Hepatocyte (in vitro differentiated cells): ENCODE results near the gene FBXO10. TPM values are rescaled to one million over a fixed set of nuclear protein-coding genes. Genes with fewer than 3 reads are reported as not detected.

Experiments
- DNase-seq: peaks from one replicate; pipeline ENCODE4 v3.0.0-alpha.2; 2016; ENCODE audit warnings: low spot score
- H2AFZ ChIP-seq: fragments of 200-600 bp; sonication (generic); 2 replicates; pipeline ENCODE4 v1.6.0; 2016; ENCODE audit warnings: antibody characterized with exemption, mild to moderate bottlenecking
- H3K27ac ChIP-seq: fragments of 200-600 bp; sonication (generic); 2 replicates; pipeline ENCODE4 v1.5.1; 2016; ENCODE audit warnings: mild to moderate bottlenecking
- H3K27me3 ChIP-seq: fragments of 200-600 bp; sonication (generic); 2 replicates; pipeline ENCODE4 v1.6.1; 2016
- H3K36me3 ChIP-seq: fragments of 200-600 bp; sonication (generic); replicated peaks from 2 replicates; pipeline ENCODE4 v1.5.1; 2016; ENCODE audit warnings: low read depth; ENCODE audit not compliant: insufficient read depth
- H3K4me1 ChIP-seq: fragments of 200-600 bp; sonication (generic); 2 replicates; pipeline ENCODE4 v1.5.1; 2016; ENCODE audit warnings: mild to moderate bottlenecking, moderate library complexity; ENCODE audit not compliant: insufficient read depth
- H3K4me2 ChIP-seq: fragments of 200-600 bp; sonication (generic); 2 replicates; pipeline ENCODE4 v1.6.0; 2016
- H3K4me3 ChIP-seq: fragments of 200-600 bp; sonication (generic); 2 replicates; pipeline ENCODE4 v1.5.1; 2016; ENCODE audit warnings: mild to moderate bottlenecking
- H3K79me2 ChIP-seq: fragments of 200-600 bp; sonication (generic); 2 replicates; pipeline ENCODE4 v1.6.0; 2017; ENCODE audit warnings: mild to moderate bottlenecking
- H3K9me2 ChIP-seq: fragments of 200-600 bp; sonication (generic); replicated peaks from 2 replicates; pipeline ENCODE4 v1.6.0; 2017; ENCODE audit warnings: mild to moderate bottlenecking; ENCODE audit not compliant: insufficient read depth
- H3K9me3 ChIP-seq: fragments of 200-600 bp; sonication (generic); 2 replicates; pipeline ENCODE4 v1.5.1; 2016; ENCODE audit warnings: low read depth, mild to moderate bottlenecking
- H4K20me1 ChIP-seq: fragments of 200-600 bp; sonication (generic); 2 replicates; pipeline ENCODE4 v1.6.0; 2016; ENCODE audit warnings: mild to moderate bottlenecking; ENCODE audit not compliant: insufficient read depth, poor library complexity, severe bottlenecking
- EZH2 ChIP-seq: fragments of 200-600 bp; sonication (generic); IDR thresholded peaks from 2 replicates; pipeline ENCODE4 v1.6.1; 2016; ENCODE audit warnings: antibody characterized with exemption, mild to moderate bottlenecking, borderline replicate concordance
- EZH2phosphoT487 ChIP-seq: fragments of 200-600 bp; sonication (generic); IDR thresholded peaks from one replicate; pipeline ENCODE4 v1.6.1; 2018; ENCODE audit warnings: antibody characterized with exemption, mild to moderate bottlenecking, low read depth, moderate library complexity; ENCODE audit not compliant: unreplicated experiment, severe bottlenecking
- WGBS: methylation state at CpG from one replicate; pipeline ENCODE4 v1.1.6; 2016; ENCODE audit warnings: low lambda C conversion rate; ENCODE audit errors: missing lambda C conversion rate; 5-methylcytosine and 5-hydroxymethylcytosine counted together
- polyA plus RNA-seq: library from polyadenylated mRNA; unstranded; fragments of >200 nt; fragmentation: Nextera tagmentation; extraction: Ambion mirVana; gene quantifications from 2 replicates; pipeline ENCODE4 v1.2.1, GENCODE V29; 2016
- total RNA-seq: library from RNA; depleted of rRNA; stranded (reverse); fragments of >200 nt; gene quantifications from 2 replicates; pipeline ENCODE4 v1.2.3, GENCODE V29; 2014
- TF ChIP-seq, protein P1 (sequence below): fragments of 200-600 bp; sonication (generic); IDR thresholded peaks from 2 replicates; pipeline ENCODE4 v1.5.1; 2016; ENCODE audit warnings: antibody characterized with exemption, mild to moderate bottlenecking; ENCODE audit not compliant: poor library complexity

Gene FBXO10
- total and polyA plus RNA-seq, 2 experiments from 2014 or later, result 7.4 to 12.5 TPM

DNA sequence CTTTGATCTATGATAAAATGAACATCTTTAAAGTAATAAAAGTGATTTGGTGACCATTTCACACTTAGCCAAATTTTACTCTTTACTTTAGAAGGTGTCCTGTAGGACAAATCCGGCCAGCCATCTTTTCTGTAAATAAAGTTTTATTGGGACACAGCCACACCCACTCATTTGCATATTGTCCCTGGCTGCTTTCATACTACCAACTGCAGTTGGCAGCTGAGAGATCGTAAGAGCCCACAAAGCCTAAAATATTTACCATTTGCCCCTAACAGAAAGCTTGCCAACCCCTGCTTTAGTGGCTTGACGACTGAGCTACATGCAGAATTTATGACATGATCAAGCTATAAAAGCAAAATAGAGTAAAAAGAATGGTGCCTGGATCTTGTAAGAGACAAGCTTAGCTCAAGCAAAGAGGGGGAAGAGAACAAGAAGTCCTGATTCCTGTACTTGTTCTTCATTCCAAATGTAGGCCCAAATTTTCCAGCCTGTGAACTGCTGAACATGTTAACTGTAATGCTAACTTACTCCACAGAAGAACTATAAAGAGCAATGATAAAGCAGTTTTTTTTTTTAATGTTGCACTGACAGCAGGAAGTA is 7.4 kb upstream of the FBXO10 start:
- Histone ChIP-seq H3K4me2 (no peak overlapping the region), H3K4me3 (no peak overlapping the region), H3K36me3 (peaks cover 3% of the 10 kb centered on the region), H3K4me1 (no peaks in the 10 kb centered on the region), H3K9me2 (no peaks in the 10 kb centered on the region), H3K27ac (no peak overlapping the region), H3K9me3 (no peaks in the 10 kb centered on the region), H2AFZ (no peak overlapping the region), H4K20me1 (no peaks in the 10 kb centered on the region), H3K27me3 (no peaks in the 10 kb centered on the region), H3K79me2 (peaks cover 25% of the 10 kb centered on the region)
- WGBS, result 82% methylated on average over 3 of the region's 3 CpGs
- TF ChIP-seq EZH2, result no peak
- DNase-seq, result no peak

DNA sequence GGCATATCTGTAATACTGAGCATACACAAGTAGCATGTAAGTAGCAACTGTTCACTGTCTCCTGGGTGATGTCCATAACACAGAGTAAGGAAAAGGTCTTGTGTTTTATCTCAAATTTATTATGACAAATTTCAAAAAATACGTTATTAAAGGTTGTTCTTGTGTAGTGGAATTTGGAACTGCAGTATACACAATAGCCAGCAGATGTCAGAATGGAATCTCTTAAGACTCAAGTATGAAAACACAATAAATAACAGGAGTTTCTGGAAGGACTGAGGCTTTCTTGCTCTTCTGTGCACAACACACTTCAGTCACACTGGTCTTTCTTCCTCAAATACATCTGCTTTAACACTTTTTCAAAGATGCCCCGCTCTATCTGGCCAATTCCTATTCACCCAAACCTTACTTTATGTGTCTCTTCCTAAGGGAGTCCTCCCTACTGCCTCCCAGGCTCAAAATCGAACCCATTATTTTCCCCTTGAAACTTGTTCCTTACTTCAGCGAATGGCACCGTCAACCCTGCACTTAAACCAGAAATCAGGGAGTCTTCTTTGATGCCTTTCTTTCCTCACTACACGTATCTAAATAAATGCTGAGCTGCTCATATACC is 6.5 kb upstream of the FBXO10 start:
- no peaks in the 10 kb centered on the region for H3K9me3 ChIP-seq
- H3K9me2 ChIP-seq, result no peaks in the 10 kb centered on the region
- H3K4me1 ChIP-seq, result no peaks in the 10 kb centered on the region
- TF ChIP-seq, protein P1, sequence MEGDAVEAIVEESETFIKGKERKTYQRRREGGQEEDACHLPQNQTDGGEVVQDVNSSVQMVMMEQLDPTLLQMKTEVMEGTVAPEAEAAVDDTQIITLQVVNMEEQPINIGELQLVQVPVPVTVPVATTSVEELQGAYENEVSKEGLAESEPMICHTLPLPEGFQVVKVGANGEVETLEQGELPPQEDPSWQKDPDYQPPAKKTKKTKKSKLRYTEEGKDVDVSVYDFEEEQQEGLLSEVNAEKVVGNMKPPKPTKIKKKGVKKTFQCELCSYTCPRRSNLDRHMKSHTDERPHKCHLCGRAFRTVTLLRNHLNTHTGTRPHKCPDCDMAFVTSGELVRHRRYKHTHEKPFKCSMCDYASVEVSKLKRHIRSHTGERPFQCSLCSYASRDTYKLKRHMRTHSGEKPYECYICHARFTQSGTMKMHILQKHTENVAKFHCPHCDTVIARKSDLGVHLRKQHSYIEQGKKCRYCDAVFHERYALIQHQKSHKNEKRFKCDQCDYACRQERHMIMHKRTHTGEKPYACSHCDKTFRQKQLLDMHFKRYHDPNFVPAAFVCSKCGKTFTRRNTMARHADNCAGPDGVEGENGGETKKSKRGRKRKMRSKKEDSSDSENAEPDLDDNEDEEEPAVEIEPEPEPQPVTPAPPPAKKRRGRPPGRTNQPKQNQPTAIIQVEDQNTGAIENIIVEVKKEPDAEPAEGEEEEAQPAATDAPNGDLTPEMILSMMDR, result peak; percentile 77
- TF ChIP-seq EZH2phosphoT487 (no peak), EZH2 (no peak)
- H3K36me3 ChIP-seq, result peaks cover 3% of the 10 kb centered on the region
- H3K4me3 ChIP-seq, result no peak overlapping the region
- H3K4me2 ChIP-seq, result no peak overlapping the region
- 83% methylated on average over 6 of the region's 6 CpGs for WGBS
- peak; percentile 71 for DNase-seq
- peaks cover 21% of the 10 kb centered on the region for H3K79me2 ChIP-seq
- no peak overlapping the region for H3K27ac ChIP-seq
- no peaks in the 10 kb centered on the region for H3K27me3 ChIP-seq
- no peaks in the 10 kb centered on the region for H4K20me1 ChIP-seq
- no peak overlapping the region for H2AFZ ChIP-seq

DNA sequence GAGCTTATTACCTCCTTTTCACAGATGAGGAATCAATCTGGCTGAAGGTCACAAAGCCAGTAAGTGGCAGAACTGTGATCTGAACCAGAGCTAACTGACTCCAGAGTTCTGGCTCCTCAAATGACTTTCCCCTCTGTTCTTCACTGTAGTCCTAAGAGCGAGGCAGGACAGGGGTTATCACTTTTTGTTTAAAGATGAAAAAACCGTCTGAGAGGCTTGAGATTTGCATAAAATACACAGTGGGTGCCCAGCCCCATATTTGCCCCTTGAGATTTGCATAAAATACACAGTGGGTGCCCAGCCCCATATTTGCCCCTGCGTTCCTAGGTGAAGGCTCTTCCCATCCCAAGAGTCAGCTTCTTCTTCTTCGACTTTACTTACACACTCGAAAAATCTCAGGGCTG is 667 bp downstream of the FBXO10 start:
- peak overlapping the region; percentile 95 for H3K4me2 ChIP-seq
- peak overlapping the region; percentile 87 for H3K4me3 ChIP-seq
- no peaks in the 10 kb centered on the region for H3K27me3 ChIP-seq
- H3K36me3 ChIP-seq, result no peaks in the 10 kb centered on the region
- peak overlapping the region; percentile 90 for H3K27ac ChIP-seq
- peaks cover 22% of the 10 kb centered on the region for H3K79me2 ChIP-seq
- 5% methylated on average over 5 of the region's 5 CpGs for WGBS
- DNase-seq, result no peak
- H3K4me1 ChIP-seq, result peaks cover 11% of the 10 kb centered on the region
- H2AFZ ChIP-seq, result peak overlapping the region; percentile 85
- H3K9me3 ChIP-seq, result no peaks in the 10 kb centered on the region
- H3K9me2 ChIP-seq, result no peaks in the 10 kb centered on the region
- TF ChIP-seq, protein P1, result no peak
- no peak for TF ChIP-seq EZH2
- TF ChIP-seq EZH2phosphoT487, result no peak
- no peaks in the 10 kb centered on the region for H4K20me1 ChIP-seq

DNA sequence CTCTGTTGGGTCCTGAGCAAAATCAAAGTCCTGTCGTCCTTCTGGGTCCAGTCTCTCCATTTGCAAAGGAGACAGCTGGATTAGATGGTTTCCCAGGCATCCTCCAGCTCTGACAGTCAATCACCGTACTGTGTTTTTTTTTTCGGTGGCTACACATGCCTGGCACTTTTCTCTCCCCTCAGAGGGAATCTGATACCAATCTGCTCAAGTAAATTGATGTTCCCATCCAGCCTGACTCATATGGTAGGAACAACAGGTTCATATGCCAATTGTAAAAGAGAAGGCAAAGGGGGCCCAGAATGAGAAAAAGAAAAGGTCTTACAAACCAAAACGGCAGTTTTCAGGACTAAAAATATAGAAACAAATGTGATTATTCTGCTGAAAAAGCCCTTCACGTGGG is 1.2 kb downstream of the FBXO10 start:
- H3K27me3 ChIP-seq, result no peaks in the 10 kb centered on the region
- H3K36me3 ChIP-seq, result no peaks in the 10 kb centered on the region
- H3K9me3 ChIP-seq, result no peaks in the 10 kb centered on the region
- no peaks in the 10 kb centered on the region for H3K9me2 ChIP-seq
- peak overlapping the region; percentile 87 for H3K4me3 ChIP-seq
- H3K4me1 ChIP-seq, result peaks cover 11% of the 10 kb centered on the region
- H2AFZ ChIP-seq, result no peak overlapping the region
- TF ChIP-seq EZH2 (no peak), EZH2phosphoT487 (no peak)
- TF ChIP-seq, protein P1, result no peak
- H4K20me1 ChIP-seq, result no peaks in the 10 kb centered on the region
- DNase-seq, result no peak
- peak overlapping the region; percentile 95 for H3K4me2 ChIP-seq
- peak overlapping the region; percentile 90 for H3K27ac ChIP-seq
- H3K79me2 ChIP-seq, result peaks cover 25% of the 10 kb centered on the region
- WGBS, result 38% methylated on average over 5 of the region's 5 CpGs
